Panc1 (cell line): ENCODE data around the gene INPP5A. TPM values are rescaled to one million over a fixed set of nuclear protein-coding genes. Genes with fewer than 3 reads are reported as not detected.

Source experiments
- ATAC-seq: fragments of 200-7000 bp; cut with Tn5 transposase; 2 replicates; pipeline ENCODE4 v1.9.1; 2020; ENCODE audit warnings: mild to moderate bottlenecking, moderate library complexity
- BruUV-seq: library from RNA; stranded (reverse); fragments of 400-500 nt; replicated peaks from 2 replicates; lab custom pipeline; 2021; lab: Mats Ljungman, UMichigan
- CTCF ChIA-PET: fragments of 300-600 bp; sonication (Branson Sonifier 250); formaldehyde crosslinking; loops from one replicate; lab custom pipeline; 2022; ENCODE audit warnings: antibody characterized with exemption; lab: Charles Lee
- POLR2A ChIA-PET: fragments of 300-600 bp; sonication (Branson Sonifier 250); formaldehyde crosslinking; loops from one replicate; lab custom pipeline; 2022; ENCODE audit warnings: antibody characterized with exemption; lab: Charles Lee
- DNase-seq: peaks from one replicate; pipeline ENCODE4 v3.0.0-alpha.2; 2010; ENCODE audit warnings: low read depth, low spot score
- H3K27ac ChIP-seq: 2 replicates; pipeline ENCODE4 v1.5.1; 2011; ENCODE audit warnings: mild to moderate bottlenecking, low read length, inconsistent platforms
- H3K27me3 ChIP-seq: fragments of 200-500 bp; sonication (Bioruptor generic); 2 replicates; pipeline ENCODE4 v1.6.0; 2014; ENCODE audit warnings: low read length, inconsistent platforms; ENCODE audit not compliant: control insufficient read depth, insufficient read depth
- H3K36me3 ChIP-seq: fragments of 200-500 bp; sonication (Bioruptor generic); 2 replicates; pipeline ENCODE4 v1.5.1; 2014; ENCODE audit warnings: inconsistent platforms, mild to moderate bottlenecking, low read length, moderate library complexity; ENCODE audit not compliant: control insufficient read depth, insufficient read depth
- H3K4me1 ChIP-seq: 2 replicates; pipeline ENCODE4 v1.5.1; 2011; ENCODE audit warnings: inconsistent platforms, mild to moderate bottlenecking, low read length, moderate library complexity; ENCODE audit not compliant: control insufficient read depth, insufficient read depth
- H3K4me3 ChIP-seq, 2 experiments: 2 replicates each; pipeline ENCODE4 v1.5.1; 2011 to 2012; ENCODE audit warnings: low read depth in 2 of 2, low read length in 2 of 2, mild to moderate bottlenecking in 2 of 2, inconsistent platforms in 1 of 2, moderate library complexity in 1 of 2
- H3K9me3 ChIP-seq: fragments of 200-500 bp; sonication (Bioruptor generic); 2 replicates; pipeline ENCODE4 v1.5.1; 2014; ENCODE audit warnings: low read depth, mild to moderate bottlenecking, inconsistent platforms, low read length, moderate library complexity; ENCODE audit not compliant: control insufficient read depth, insufficient read depth
- POLR2AphosphoS5 ChIP-seq: IDR thresholded peaks from 2 replicates; pipeline ENCODE4 v1.6.1; 2012; ENCODE audit warnings: mild to moderate bottlenecking, low read depth, low read length, moderate library complexity
- SIN3A ChIP-seq: IDR thresholded peaks from 2 replicates; pipeline ENCODE4 v1.6.1; 2012; ENCODE audit warnings: low read depth, mild to moderate bottlenecking, low read length, moderate library complexity, borderline replicate concordance; ENCODE audit not compliant: insufficient read depth
- TCF7L2 ChIP-seq: IDR thresholded peaks from 2 replicates; pipeline ENCODE4 v1.6.1; 2011; ENCODE audit warnings: mild to moderate bottlenecking, low read depth, low read length, inconsistent platforms
- in situ Hi-C: cut with HindIII; loops from 2 replicates; pipeline ENCODE4 v1.10.0; 2016; ENCODE audit warnings: low sequenced_read_pairs, low pct_unique_long_range_greater_than_20kb
- intact Hi-C: fragments of 100-400 bp; cut with micrococcal nuclease; formaldehyde crosslinking; loops from one replicate; pipeline ENCODE4 v1.10.0; 2022; ENCODE audit not compliant: unreplicated experiment
- total RNA-seq: library from RNA; stranded (reverse); gene quantifications from one replicate; pipeline ENCODE4 v1.2.1, GENCODE V29; 2021; ENCODE audit not compliant: unreplicated experiment
- TF ChIP-seq, protein P1 (sequence below), 2 experiments: IDR thresholded peaks; 2 replicates each; pipeline ENCODE4 v1.6.1; 2011 to 2012; ENCODE audit warnings: low read depth in 2 of 2, control low read depth in 1 of 2, low read length in 1 of 2, mild to moderate bottlenecking in 1 of 2, moderate library complexity in 1 of 2; ENCODE audit not compliant: insufficient read depth in 1 of 2
- TF ChIP-seq, protein P2 (sequence below): fragments of 450-650 bp; IDR thresholded peaks from 2 replicates; pipeline ENCODE4 v1.5.1; 2017; ENCODE audit warnings: mild to moderate bottlenecking

The INPP5A gene
- total RNA-seq, 1 experiment from 2014 or later = 60.0 TPM

GRCh38 chr10:132710036-132710686 is 172.6 kb downstream of the INPP5A start:
- no peak overlapping the region for H3K27ac ChIP-seq
- H3K4me3 ChIP-seq = no peak overlapping the region
- in situ Hi-C loops (no loop called here), intact Hi-C loops (no loop called here)
- no peaks in the 10 kb centered on the region; the same call in 1 of the 2 replicates for H3K36me3 ChIP-seq
- no TSS peak for BruUV-seq
- no peaks in the 10 kb centered on the region for H3K4me1 ChIP-seq
- no peaks in the 10 kb centered on the region for H3K27me3 ChIP-seq
- POLR2A ChIA-PET = no interaction called here
- peaks cover 10% of the 10 kb centered on the region for H3K9me3 ChIP-seq
- ATAC-seq = no peak
- TF ChIP-seq SIN3A (no peak), POLR2AphosphoS5 (no peak), TCF7L2 (no peak)
- TF ChIP-seq, protein P1, sequence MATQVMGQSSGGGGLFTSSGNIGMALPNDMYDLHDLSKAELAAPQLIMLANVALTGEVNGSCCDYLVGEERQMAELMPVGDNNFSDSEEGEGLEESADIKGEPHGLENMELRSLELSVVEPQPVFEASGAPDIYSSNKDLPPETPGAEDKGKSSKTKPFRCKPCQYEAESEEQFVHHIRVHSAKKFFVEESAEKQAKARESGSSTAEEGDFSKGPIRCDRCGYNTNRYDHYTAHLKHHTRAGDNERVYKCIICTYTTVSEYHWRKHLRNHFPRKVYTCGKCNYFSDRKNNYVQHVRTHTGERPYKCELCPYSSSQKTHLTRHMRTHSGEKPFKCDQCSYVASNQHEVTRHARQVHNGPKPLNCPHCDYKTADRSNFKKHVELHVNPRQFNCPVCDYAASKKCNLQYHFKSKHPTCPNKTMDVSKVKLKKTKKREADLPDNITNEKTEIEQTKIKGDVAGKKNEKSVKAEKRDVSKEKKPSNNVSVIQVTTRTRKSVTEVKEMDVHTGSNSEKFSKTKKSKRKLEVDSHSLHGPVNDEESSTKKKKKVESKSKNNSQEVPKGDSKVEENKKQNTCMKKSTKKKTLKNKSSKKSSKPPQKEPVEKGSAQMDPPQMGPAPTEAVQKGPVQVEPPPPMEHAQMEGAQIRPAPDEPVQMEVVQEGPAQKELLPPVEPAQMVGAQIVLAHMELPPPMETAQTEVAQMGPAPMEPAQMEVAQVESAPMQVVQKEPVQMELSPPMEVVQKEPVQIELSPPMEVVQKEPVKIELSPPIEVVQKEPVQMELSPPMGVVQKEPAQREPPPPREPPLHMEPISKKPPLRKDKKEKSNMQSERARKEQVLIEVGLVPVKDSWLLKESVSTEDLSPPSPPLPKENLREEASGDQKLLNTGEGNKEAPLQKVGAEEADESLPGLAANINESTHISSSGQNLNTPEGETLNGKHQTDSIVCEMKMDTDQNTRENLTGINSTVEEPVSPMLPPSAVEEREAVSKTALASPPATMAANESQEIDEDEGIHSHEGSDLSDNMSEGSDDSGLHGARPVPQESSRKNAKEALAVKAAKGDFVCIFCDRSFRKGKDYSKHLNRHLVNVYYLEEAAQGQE (IDR thresholded peaks at IDR 0.05; ENCODE audit: insufficient read depth in 1 of 2, low read depth in 2 of 2, low read length in 1 of 2) = no peak
- TF ChIP-seq, protein P2, sequence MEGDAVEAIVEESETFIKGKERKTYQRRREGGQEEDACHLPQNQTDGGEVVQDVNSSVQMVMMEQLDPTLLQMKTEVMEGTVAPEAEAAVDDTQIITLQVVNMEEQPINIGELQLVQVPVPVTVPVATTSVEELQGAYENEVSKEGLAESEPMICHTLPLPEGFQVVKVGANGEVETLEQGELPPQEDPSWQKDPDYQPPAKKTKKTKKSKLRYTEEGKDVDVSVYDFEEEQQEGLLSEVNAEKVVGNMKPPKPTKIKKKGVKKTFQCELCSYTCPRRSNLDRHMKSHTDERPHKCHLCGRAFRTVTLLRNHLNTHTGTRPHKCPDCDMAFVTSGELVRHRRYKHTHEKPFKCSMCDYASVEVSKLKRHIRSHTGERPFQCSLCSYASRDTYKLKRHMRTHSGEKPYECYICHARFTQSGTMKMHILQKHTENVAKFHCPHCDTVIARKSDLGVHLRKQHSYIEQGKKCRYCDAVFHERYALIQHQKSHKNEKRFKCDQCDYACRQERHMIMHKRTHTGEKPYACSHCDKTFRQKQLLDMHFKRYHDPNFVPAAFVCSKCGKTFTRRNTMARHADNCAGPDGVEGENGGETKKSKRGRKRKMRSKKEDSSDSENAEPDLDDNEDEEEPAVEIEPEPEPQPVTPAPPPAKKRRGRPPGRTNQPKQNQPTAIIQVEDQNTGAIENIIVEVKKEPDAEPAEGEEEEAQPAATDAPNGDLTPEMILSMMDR = no peak
- DNase-seq = no peak
- CTCF ChIA-PET = no interaction called here

DNA sequence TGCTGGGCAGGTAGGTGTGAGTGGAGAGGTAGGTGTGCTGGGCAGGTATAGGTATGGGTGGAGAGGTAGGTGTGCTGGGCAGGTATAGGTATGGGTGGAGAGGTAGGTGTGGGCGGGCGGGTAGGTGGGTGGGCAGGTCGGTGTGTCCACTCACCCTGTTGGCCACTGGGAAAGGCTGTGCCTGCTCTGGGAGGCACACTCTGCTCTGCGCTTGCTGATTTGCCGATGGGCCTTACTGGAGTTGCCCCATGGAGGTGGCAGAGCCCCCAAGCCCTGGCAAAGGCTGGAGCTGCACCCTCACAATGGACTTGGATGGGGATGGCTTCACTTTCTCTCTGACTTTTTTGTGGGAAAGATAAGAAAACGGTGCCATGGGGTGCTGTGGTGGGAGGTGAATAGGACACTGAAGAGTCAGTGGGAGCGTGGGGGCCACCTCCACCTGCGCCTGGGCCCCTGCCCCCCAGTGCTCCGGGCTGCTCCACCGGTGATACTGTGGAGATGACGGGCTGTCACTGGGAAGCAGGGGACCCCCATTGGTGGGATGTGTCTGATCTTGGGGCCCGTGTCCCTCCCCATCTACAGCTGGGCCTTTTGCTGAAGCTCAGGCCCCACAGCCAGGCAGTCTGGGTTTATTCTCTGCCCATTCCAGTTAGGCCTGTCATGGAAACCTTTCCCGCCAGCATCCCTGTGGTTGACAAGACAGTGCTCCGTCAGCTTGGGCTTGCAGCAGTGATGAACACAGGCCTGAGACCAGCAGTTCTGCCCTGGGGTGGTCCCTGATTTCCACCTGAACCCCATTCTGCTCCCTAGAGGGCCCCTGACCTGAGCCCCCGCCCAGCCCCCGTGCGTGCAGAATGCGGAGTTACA is 173.4 kb downstream of the INPP5A start:
- H3K4me3 ChIP-seq = no peak overlapping the region
- no peak overlapping the region for H3K27ac ChIP-seq
- H3K36me3 ChIP-seq = no peaks in the 10 kb centered on the region; the same call in 1 of the 2 replicates
- TF ChIP-seq SIN3A (no peak), POLR2AphosphoS5 (no peak), TCF7L2 (no peak)
- TF ChIP-seq, protein P1 (IDR thresholded peaks at IDR 0.05; ENCODE audit: insufficient read depth in 1 of 2, low read depth in 2 of 2, low read length in 1 of 2) = no peak
- TF ChIP-seq, protein P2 = no peak
- no peaks in the 10 kb centered on the region for H3K4me1 ChIP-seq
- POLR2A ChIA-PET = no interaction called here
- H3K27me3 ChIP-seq = no peaks in the 10 kb centered on the region
- ATAC-seq (no peak), DNase-seq (no peak)
- no TSS peak for BruUV-seq
- CTCF ChIA-PET = no interaction called here
- in situ Hi-C loops (no loop called here), intact Hi-C loops (no loop called here)
- peaks cover 2% of the 10 kb centered on the region for H3K9me3 ChIP-seq
